ENCODE data around the gene DTX3.
"Not testable (repeated sequence)": the region's sequence is repeated elsewhere in the genome, so short reads cannot be mapped to it uniquely, and the experiment has no call there.

DTX3 gene

DNA sequence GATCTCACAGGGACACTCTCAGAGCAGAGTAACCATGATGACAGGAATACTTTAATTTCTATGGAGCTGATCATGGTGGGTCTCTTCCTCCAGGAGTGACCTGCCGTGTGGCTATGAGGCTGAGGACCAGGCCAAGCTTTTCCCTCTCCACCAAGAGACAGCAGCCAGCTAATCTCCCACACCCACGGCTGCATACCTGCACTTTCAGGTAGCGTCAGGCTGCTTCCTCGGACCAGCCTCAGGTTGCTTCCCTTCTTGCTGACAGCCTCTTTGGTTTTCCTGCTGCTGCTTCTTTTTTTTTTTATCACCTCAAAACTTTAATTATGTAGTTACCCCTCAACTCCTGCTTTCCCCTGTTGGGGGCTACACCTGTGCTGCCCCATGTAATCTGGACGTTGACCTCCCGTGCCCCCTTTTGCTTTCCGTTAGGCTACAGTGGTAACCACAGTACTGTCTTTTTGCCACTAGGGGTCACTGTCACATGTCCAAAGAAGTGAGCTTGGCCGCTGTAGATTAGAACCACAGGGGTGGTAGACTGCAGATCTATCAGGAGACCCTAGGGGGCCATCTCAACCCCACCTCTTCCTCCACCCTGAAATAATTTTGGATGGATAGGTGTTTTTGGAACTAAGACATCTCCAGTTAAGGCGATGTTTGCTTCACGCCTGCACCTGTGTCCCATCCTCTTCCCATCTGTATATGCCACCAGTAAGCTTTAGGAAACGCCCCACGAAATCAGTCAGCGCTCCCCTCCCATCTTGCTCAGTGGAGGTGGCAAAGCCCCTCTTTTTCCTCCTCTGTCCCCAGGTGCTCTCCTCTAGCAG is 21.4 kb upstream of the DTX3 start:
- DNase-seq (ENCODE audit: low read depth in 2 of 2) = peak; percentile 56 to 63

DNA sequence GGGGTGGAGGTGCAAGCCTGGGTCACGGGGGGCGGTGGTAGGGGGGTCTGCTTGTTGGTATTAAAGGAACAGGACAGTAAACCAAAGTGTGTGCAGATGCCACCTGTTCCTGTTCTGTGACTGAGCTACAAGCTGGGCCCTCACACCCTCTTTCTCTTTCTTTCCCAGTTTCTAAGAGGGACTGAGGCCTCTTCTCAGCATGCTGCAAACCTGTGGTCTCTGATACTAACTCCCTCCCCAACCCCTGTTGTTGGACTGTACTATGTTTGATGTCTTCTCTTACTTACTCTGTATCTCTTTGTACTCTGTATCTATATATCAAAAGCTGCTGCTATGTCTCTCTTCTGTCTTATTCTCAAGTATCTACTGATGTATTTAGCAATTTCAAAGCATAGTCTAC is 20.6 kb upstream of the DTX3 start:
- no peak for DNase-seq (ENCODE audit: low read depth in 2 of 2)

DNA sequence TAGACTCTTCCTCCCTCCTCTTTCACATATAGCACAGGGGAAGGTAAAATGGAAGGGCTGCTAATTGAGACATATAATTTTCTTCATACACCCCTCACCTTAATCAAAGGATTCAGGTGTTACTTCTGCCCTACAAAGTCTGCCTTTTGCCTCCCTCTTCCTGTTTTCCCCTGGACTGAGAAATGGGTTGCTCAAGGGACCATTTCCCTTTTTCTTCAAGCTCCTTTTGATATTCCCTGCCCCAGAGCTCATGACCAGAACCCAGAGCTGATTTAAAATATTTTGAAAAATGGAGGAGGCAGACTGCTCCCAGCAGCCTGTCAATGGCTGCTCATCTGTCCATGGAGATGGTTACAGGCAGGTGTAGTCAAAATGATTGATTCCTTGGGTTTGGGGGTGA is 19.9 kb upstream of the DTX3 start:
- no peak for DNase-seq (ENCODE audit: low read depth in 2 of 2)

DNA sequence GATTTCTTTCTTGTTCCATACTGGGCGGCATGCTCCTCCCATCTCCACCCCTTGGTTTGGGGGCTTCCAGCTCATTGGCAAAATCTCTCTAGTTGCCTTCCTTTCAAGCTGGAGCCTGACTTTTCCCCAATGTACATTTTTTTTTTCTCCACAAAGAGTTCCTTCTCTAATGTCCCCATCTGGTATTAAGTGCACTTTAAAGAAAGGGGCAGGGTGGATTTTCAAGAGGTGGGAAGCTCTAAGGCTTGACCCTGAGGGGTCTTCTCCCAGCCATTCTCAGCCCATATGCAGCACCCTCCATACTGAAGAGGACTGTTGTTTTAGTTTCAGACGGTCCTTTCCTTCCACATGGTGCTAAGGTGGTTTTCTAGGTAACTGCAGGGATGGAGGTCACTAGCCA is 19.5 kb upstream of the DTX3 start:
- DNase-seq (ENCODE audit: low read depth in 2 of 2) = no peak

DNA sequence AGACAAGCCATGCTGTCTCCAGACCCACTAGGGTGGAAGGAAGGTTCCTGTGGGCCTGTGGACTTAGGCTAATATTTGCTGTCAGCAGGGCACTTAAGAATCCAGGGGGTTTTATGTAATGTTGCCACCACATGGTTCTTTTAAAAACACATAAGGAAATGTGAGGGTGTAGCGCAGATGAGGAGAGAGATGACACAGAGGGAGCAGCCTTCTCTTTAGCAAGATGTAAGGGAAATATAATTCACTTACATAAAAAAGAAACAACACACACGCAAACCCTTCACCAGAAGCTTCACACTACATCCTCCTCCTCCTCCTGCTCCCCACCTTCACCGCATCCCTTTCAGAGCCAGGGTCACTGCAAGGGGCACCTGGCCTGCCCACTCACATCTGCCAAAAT is 18.5 kb upstream of the DTX3 start:
- no peak for DNase-seq (ENCODE audit: low read depth in 2 of 2)

DNA sequence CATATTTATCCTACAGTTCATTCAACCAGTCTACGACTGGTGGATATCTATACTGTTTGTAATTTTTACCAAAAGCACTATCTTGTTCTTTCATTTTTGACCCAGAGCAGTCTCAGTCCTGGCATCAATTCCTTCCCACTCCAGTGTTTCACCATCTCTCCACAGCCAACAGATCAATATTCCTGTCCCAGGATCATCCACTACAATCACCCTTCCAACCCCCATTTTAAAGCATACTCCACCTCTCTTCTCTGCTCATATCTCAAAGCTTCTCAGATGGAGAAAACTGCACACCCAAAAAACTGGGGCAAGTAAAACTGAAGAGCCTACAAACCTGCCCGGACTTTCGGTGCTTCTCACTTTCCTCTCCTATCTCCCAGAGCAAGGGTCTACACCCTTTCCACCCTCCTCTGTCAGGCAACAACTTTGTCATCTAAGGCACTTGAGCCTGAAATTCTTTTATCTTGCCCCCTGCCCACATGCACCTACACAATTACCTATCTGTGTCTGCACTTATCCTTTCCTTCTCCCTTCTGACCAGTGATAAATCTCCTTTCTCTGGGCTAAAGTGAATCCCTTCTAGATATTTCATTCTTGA is 17.7 kb upstream of the DTX3 start:
- no peak for DNase-seq (ENCODE audit: low read depth in 2 of 2)

DNA sequence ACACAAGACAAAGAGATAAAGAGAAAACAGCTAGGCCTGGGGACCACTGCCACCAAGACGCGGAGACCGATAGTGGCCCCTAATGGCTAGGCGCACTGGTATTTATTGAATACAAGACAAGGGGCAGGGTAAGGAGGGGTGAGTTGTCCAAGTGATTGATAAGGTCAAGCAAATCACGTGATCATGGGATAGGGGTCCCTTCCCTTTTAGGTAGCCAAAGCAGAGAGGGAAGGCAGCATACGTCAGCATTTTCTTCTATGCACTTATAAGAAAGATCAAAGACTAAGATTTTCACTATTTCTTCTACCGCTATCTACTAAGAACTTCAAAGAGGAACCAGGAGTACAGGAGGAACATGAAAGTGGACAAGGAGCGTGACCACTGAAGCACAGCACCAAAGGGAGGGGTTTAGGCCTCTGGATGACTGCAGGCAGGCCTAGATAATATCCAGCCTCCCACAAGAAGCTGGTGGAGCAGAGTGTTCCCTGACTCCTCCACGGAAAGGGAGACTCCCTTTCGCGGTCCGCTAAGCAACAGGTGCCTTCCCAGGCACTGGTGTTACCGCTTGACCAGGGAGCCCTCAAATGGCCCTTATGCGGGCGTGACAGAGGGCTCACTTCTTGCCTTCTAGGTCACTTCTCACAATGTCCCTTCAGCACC is 15.5 kb upstream of the DTX3 start:
- DNase-seq (ENCODE audit: low read depth in 2 of 2) = not testable (repeated sequence)

DNA sequence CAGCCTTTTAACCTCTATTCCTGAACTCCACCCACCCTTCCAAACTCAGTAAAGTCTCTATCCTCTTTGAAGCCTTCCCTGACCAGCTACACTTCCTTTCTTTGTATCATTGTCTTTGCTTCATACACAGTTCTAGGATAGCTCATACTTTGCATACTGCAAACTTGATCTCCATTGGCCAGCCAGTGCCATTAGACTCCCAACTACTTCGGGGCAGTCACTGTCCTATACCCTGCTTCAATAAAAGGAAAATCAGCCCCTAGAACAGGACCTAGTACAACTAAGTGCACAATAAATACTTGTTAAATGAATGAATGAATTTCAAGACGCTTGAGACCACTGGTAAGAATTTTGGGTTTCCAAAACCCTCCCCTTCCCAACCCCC is 14.2 kb upstream of the DTX3 start:
- DNase-seq (ENCODE audit: low read depth in 2 of 2) = no peak

DNA sequence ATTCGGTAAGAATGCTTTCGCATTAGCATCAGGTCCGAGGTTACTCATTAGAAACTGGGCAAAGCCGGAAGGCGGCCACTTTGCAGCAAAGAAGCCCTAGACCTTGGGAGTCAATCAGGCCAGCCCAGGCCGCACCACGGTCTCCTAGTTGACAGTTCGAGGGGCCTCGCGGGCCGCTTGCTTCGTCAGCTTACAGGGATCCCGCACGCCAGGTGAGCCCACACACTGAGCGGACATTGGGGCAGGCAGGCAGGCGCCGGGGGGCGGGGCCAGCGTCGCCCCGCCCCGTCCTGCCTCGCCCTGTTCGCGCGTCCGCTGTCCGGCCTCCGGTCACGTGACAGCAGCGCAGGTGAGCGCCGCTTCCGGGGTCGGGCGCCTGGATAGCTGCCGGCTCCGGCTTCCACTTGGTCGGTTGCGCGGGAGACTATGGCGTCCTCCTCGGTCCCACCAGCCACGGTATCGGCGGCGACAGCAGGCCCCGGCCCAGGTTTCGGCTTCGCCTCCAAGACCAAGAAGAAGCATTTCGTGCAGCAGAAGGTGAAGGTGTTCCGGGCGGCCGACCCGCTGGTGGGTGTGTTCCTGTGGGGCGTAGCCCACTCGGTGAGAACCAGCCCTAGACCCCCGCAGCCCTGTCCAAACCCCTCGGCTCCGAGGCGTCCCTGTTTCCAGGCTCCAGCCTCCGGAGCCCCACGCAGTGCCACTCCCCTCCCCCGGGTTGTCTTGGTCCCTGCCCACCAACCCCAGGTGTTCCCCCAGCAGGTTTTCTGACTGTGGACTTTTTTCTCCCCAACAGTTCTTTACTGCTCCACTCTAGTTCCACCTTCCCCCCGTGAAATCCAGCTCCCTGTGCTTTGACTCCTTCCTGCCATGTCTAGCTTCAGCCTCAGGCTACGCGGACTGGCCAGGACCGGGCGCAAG is 13.5 kb upstream of the DTX3 start, which contains the start of gene PIP4K2C:
Gene PIP4K2C (plus strand): TSS at position 329 of the 918 bp plus-strand sequence. CDS start 98 bp downstream, at position 427.
- peak; percentile 59 to 66 for DNase-seq (ENCODE audit: low read depth in 2 of 2)

DNA sequence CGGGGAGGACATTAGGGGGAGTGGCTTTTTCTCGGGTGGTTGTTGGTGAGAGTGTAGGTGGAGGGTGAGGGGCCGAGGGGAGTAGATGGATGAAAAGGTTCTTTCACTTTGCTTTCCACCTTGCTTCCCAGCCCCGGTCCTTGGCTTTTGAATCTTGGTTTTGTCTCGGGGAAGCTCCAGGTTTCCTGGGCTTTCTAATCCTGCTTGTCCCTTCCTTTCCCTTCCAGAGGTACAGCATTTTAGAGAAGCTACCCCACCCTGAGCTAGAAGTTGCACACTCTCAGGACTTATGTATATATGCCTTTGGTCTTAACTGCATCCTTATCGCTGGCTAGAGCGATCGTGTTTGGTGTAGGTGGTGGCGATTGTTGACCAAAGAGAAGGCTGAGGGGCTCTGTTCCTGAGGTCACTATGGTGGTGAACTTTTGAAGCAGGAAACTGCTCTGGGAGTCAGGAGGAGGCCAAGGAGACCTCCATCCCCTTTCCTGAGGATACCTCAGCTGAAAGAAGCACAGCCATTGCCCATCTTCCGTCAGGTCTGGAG is 12.8 kb upstream of the DTX3 start:
- no peak for DNase-seq (ENCODE audit: low read depth in 2 of 2)

DNA sequence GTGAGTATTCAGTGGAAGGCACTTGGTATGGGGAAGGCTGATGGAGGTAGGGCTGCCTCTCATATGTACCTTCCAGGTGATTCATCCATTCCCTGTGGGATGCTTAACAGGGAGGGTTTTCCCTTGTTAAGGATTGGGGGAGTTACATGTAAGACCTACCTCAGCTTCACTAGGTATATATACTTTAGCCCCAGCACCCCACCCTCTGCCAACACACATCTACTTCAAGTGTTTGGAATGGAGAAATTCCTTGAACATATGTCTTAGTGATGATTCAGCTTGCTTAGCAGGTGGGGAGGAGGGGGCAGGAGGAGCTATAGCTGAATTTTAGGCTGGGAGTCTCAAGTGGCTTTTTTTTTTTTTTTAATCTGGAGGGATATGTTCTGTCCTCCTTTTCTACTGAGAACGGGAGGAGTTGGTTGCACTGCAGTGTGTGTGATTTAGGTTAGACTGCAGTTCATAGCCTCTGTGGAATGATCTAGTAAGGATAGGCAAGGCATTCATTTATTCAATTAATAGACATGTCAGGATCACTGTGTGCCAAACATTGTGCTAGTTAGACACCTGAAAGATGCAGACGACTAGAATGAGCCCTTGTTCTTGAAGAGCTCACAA is 12.0 kb upstream of the DTX3 start:
- no peak for DNase-seq (ENCODE audit: low read depth in 2 of 2)

DNA sequence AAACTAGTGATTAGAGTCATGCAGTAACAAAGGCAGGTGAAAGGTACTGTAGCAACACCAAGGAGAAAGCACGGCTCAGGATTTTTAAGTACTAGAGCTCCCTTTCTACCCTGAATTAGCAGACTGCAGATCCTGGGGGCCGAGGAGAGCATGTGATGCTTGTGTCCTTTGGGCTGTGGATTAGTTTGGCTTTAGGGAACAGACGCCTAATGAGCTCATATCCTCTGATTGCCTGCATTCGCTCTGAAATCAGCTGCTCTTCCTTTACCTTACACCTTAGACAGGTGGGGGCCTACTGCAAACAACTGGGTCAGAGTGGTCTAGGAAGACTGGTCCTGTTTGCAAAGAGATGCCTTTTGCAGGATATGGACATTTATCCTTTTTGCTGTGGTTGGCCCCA is 11.4 kb upstream of the DTX3 start:
- DNase-seq (ENCODE audit: low read depth in 2 of 2) = no peak

DNA sequence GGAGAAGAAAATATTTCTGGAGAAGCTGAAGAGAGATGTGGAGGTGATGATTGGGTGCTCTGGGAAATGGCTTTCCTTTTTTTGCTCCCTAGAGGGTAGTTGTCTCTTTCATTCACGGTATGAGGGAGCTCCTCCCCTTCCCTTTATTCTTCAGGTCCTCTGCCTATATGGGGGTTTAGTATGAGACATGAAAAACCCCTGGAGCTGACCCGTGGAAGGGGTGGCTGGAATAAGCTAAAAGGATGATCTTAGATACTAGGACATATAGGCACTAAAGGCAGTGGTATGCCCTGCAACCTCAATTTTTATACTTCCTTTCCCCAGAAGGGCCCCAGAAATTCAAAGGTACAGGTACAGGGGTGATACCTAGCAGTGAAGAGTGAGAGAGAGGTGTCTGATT is 4.2 kb upstream of the DTX3 start:
- DNase-seq (ENCODE audit: low read depth in 2 of 2) = no peak

DNA sequence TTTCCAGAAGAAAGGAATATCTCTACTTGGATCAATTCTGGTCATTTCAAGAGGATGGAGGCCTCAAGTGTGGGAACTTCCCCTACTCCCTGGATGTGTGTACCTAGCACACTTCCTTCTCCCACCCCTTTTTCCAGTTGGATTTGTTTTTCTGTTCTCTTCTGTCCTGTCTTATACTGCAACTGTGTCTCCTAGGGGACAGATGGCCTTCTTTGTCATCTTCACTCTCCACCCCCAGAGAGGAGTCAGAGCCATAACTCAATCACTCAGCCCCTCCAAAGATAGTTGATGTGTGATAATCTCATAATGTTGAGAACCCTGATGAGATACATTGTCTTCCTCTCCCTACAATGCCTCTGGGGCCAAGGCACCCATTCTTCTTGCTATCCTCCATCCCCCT is 2.1 kb upstream of the DTX3 start:
- no peak for DNase-seq (ENCODE audit: low read depth in 2 of 2)

DNA sequence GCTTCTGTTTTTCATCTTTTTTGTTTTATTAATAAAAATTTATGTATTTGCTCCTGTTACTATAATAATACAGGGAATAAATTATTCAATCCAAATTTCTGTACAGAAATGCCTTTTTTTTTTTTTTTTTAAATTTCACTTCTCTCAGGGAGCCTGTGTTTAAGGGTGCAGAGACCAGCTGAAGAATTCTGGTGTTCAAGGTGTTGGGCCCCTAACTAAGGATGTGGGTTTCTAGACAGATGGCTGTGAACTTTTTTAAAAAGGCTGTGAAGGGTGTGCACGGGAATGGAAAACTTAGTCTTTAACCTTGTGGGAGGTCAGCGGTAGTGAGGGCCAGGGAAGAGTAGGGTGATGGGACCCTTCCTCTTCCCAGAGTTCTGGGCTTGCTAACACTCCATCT is 1.3 kb upstream of the DTX3 start:
- DNase-seq (ENCODE audit: low read depth in 2 of 2) = no peak

DNA sequence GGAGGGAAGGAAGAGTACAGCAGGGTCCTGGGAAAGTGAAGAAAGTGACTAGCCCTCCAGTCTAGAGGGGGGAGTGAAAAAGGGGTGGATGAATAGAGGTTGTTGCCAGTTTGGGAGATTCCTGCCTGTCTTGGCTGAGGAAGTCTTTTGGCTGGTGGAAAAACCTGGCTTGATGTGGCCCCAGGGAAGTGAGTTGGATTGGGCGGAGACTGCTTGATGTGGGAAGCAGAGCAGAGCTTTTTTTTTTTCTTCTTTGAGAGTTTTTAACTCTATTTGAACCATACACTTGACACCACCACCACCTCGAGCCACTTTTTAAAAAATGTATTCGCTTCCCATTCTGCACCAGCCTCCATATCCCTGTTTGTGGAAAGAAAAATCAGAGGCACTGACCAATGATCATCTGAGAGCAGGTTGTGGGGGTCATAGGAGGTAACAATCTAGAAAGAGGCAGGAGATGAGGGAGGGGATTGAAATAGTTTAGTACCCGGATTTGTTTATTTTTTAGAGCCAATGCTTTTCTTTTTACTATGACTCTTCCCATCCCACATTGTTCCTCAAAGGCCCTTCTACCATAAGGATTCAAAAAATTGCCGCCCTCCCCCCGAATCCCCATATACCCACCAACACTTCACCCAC is 690 bp upstream of the DTX3 start:
- no peak for DNase-seq (ENCODE audit: low read depth in 2 of 2)

DNA sequence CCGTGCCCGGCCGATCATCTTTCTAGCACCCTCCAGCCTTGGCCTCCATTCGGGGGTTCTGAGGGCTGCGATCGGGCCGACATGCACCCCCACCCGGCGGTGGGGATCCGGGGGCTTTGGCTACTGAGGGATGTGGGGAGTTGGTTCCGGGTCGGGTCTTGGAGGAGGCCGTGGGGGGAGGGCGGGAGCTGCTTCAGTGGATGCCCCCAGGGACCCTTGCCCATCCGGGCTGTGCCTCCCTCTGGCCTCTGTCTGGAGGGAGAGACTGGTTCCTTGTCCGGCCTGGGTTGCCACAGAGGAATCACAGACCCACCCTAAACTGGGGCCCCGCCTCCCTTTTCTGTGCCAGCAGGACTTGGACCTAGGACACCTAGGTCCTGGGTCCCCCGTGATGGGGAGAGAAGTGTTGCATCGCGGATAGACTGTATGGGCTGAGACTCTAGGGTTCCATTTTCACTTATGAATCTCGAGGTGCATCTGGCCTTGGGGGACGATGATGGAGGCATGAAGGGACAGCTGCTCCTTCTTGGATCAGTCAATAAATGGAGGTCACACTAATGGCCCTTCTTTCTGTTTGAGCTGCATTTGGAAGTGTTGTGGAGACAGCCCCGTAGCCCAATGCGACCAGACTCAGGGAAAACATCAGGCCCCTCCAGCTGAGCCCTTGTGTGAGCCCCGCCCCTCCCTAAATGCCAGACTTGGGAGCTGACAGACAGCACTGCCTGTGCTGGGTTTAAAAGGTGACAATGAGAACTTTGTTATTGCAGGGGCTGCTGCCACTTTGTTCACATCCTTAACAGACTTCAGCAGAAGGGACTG is 577 bp downstream of the DTX3 start:
- no peak for DNase-seq (ENCODE audit: low read depth in 2 of 2)

DNA sequence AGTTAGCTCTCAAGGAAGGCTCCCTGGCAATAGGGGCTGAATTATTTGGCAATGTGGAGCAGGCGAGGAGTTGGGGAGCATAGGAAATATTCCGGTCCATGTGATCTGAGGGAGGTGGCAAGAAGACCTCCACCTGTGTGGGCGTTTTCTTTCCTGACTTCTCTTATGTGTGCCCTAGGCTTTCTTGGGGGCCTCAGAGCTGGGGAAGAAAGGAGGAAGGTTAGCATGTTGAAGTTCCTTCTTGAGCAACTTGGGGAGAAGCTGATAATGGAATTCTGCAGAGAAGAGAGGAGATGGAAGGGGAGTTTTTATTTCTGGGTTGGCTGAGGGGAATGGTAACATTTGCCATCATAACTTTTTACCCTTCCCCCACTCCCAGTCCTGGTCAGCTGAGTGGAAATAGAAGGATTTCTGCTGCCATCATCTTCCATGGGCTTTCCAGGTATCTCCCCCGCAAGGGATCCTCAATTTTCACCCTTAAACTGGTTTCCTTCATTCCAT is 1.2 kb downstream of the DTX3 start:
- DNase-seq (ENCODE audit: low read depth in 2 of 2) = no peak

DNA sequence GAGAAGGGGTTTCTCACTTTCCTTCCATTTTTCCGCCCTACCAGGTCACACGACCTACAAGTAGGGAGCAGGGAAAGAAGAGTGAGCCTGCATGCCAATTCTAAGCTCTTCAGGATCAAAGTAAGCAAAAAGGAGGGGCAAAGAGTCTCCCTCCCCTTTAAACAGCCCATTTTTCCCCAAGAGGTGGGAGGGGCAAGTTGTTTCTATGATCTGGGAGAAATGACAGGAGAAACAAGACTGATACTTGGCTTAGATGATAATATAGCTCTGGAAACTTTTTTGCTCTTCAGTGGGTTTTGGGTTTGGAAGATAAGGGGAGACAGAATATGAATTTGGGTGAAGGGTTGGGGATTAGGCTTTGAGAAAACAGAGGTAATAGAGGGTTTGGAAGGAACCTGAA is 1.8 kb downstream of the DTX3 start:
- no peak for DNase-seq (ENCODE audit: low read depth in 2 of 2)

DNA sequence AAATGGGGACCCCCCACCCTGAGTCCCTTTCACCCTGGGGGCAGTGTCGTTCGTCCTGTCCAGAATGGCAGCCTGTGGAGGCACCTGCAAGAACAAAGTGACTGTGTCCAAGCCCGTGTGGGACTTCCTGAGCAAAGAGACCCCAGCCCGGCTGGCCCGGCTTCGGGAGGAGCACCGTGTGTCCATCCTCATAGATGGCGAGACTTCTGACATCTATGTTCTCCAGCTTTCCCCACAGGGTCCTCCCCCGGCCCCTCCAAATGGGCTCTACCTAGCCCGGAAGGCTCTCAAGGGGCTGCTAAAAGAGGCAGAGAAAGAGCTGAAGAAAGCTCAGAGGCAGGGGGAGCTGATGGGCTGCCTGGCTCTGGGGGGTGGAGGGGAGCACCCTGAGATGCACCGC is 2.2 kb downstream of the DTX3 start:
- DNase-seq (ENCODE audit: low read depth in 2 of 2) = no peak

Measured in stimulated activated CD4-positive, alpha-beta T cell treated with anti-CD3 and anti-CD28 coated beads, Interleukin-15, amount 100 ng/mL, for 48 hours (primary cell).